ENCODE results near the gene MEGF11. TPM values are rescaled to one million over a fixed set of nuclear protein-coding genes. Genes with fewer than 3 reads are reported as not detected.

Gene MEGF11
- total RNA-seq, 1 donor from 2014 or later, result 0.06 TPM

- H3K9ac ChIP-seq, result no peak overlapping the region
- Mint-ChIP-seq H3K27me3 (ENCODE audit: insufficient read depth, low read depth) (peaks cover 7% of the 10 kb centered on the region), H3K4me3 (no peak overlapping the region), H3K27ac (no peak overlapping the region), H3K9me3 (no peaks in the 10 kb centered on the region), H3K36me3 (no peaks in the 10 kb centered on the region), H3K4me1 (peaks cover 3% of the 10 kb centered on the region)
- no peak for TF ChIP-seq EZH2phosphoT487 (IDR thresholded peaks at IDR 0.05)
- no peak for TF ChIP-seq CTCF (IDR thresholded peaks at IDR 0.05)
- H3K27ac ChIP-seq, result no peak overlapping the region
- no peak for DNase-seq (ENCODE audit: low spot score)
- no peaks in the 10 kb centered on the region for H3K36me3 ChIP-seq
- H3K4me2 ChIP-seq, result no peak overlapping the region
- no peaks in the 10 kb centered on the region for H4K20me1 ChIP-seq (ENCODE audit: low read depth)
- H3F3A ChIP-seq (ENCODE audit: low read depth), result no peaks in the 10 kb centered on the region
- no peaks in the 10 kb centered on the region for H3K4me1 ChIP-seq
- H3K27me3 ChIP-seq, result no peaks in the 10 kb centered on the region
- no peaks in the 10 kb centered on the region for H3K9me3 ChIP-seq (ENCODE audit: low read depth)
- H3K79me2 ChIP-seq (ENCODE audit: low read depth), result no peaks in the 10 kb centered on the region
- peak overlapping the region; percentile 28 for H2AFZ ChIP-seq (replicated peaks)
- no peak overlapping the region for H3K4me3 ChIP-seq
Observed at GRCh38 chr15:65857718-65858402, 395.7 kb downstream of the MEGF11 start.

GRCh38 chr15:65856821-65857455, 396.6 kb downstream of the MEGF11 start:
- H3K4me1 Mint-ChIP-seq, result no peaks in the 10 kb centered on the region
- H3K36me3 Mint-ChIP-seq, result no peaks in the 10 kb centered on the region
- no peak overlapping the region for H3K4me2 ChIP-seq
- no peaks in the 10 kb centered on the region for H3K27me3 ChIP-seq
- no peaks in the 10 kb centered on the region for H3K4me1 ChIP-seq
- H3F3A ChIP-seq (ENCODE audit: low read depth), result no peaks in the 10 kb centered on the region
- no peak overlapping the region for H3K9ac ChIP-seq
- H3K27ac Mint-ChIP-seq, result no peak overlapping the region
- H3K9me3 ChIP-seq (ENCODE audit: low read depth), result no peaks in the 10 kb centered on the region
- no peaks in the 10 kb centered on the region for H4K20me1 ChIP-seq (ENCODE audit: low read depth)
- H3K9me3 Mint-ChIP-seq, result no peaks in the 10 kb centered on the region
- no peak overlapping the region for H3K27ac ChIP-seq
- H3K79me2 ChIP-seq (ENCODE audit: low read depth), result no peaks in the 10 kb centered on the region
- no peak overlapping the region for H3K4me3 Mint-ChIP-seq
- no peak overlapping the region for H3K4me3 ChIP-seq
- peaks cover 7% of the 10 kb centered on the region for H3K27me3 Mint-ChIP-seq (ENCODE audit: insufficient read depth, low read depth)
- TF ChIP-seq CTCF (IDR thresholded peaks at IDR 0.05), result peak; percentile 94
- TF ChIP-seq EZH2 (IDR thresholded peaks at IDR 0.05), result no peak
- H3K36me3 ChIP-seq, result no peaks in the 10 kb centered on the region
- H2AFZ ChIP-seq (replicated peaks), result no peak overlapping the region
- DNase-seq (ENCODE audit: low spot score), result peak; percentile 81

- Histone ChIP-seq H3K4me2 (no peak overlapping the region), H3K4me1 (no peaks in the 10 kb centered on the region), H3K27ac (no peak overlapping the region), H3F3A (ENCODE audit: low read depth) (no peaks in the 10 kb centered on the region), H3K9ac (no peak overlapping the region), H3K4me3 (no peak overlapping the region), H3K27me3 (no peaks in the 10 kb centered on the region), H3K9me3 (ENCODE audit: low read depth) (no peaks in the 10 kb centered on the region), H3K36me3 (no peaks in the 10 kb centered on the region), H3K79me2 (ENCODE audit: low read depth) (no peaks in the 10 kb centered on the region), H2AFZ (replicated peaks) (no peak overlapping the region), H4K20me1 (ENCODE audit: low read depth) (no peaks in the 10 kb centered on the region)
- TF ChIP-seq EZH2phosphoT487 (IDR thresholded peaks at IDR 0.05), result no peak
- TF ChIP-seq CTCF (IDR thresholded peaks at IDR 0.05), result no peak
- no peak for TF ChIP-seq EZH2 (IDR thresholded peaks at IDR 0.05)
- Mint-ChIP-seq H3K9me3 (no peaks in the 10 kb centered on the region), H3K27me3 (ENCODE audit: insufficient read depth, low read depth) (peaks cover 2% of the 10 kb centered on the region), H3K27ac (no peak overlapping the region), H3K36me3 (no peaks in the 10 kb centered on the region), H3K4me3 (no peak overlapping the region), H3K4me1 (no peaks in the 10 kb centered on the region)
- no peak for DNase-seq (ENCODE audit: low spot score)
Observed at GRCh38 chr15:65851981-65852380, 401.6 kb downstream of the MEGF11 start.

Data from neural progenitor cell (in vitro differentiated cells).